Brain pericyte (primary cell): Measurements from ENCODE around the gene CHCHD4.
"Not testable (repeated sequence)": the region's sequence is repeated elsewhere in the genome, so short reads cannot be mapped to it uniquely, and the experiment has no call there.

Source experiments
- DNase-seq: peaks from one replicate; pipeline ENCODE4 v3.0.0-alpha.2; 2012; ENCODE audit warnings: low read depth, low spot score

CHCHD4 gene

GRCh38 chr3:14120111-14120920 is 4.4 kb downstream of the CHCHD4 start:
- no peak for DNase-seq

GRCh38 chr3:14119651-14120050 is 5.0 kb downstream of the CHCHD4 start:
- DNase-seq = no peak

- DNase-seq = peak; percentile 26
Observed at GRCh38 chr3:14118400-14119381, 6.0 kb downstream of the CHCHD4 start.

- DNase-seq = no peak
Observed at GRCh38 chr3:14117468-14118399, 6.9 kb downstream of the CHCHD4 start.

DNA sequence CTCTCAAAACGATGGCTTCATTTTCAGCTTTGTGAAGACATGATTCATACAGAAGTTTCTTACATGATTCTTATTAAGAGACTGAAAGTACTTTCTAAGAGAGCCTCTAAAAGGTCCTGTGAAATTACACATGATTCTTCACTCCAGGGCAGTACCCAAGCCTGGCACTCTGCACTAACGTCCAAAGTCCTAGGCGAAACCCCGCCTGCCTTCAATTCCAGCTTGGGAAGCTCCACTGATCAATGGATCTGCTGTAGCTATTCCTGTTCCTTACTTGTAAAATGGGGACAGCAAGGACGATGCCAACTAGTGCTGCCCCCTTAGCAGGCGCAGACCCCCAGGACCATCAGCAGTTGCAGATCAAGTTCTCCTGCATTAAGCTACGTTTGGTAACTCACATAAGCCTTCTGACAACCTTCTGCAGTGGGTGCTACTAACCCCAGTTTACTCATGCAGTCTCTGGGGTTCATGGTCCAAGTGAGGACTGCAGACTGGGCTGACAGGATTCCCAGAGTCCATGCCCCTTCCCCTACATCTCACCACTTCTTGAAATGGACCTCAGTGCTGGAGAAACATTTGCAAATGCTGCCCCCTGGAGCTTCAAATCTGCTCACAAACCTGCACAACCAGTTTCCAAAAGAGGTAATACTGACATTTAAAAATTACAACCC is 10.6 kb downstream of the CHCHD4 start:
- no peak for DNase-seq

- DNase-seq = no peak
Observed at GRCh38 chr3:14110699-14111098, 14.0 kb downstream of the CHCHD4 start.

GRCh38 chr3:14109821-14110220 is 14.8 kb downstream of the CHCHD4 start:
- not testable (repeated sequence) for DNase-seq

GRCh38 chr3:14097616-14098391 is 26.9 kb downstream of the CHCHD4 start:
- no peak for DNase-seq

DNA sequence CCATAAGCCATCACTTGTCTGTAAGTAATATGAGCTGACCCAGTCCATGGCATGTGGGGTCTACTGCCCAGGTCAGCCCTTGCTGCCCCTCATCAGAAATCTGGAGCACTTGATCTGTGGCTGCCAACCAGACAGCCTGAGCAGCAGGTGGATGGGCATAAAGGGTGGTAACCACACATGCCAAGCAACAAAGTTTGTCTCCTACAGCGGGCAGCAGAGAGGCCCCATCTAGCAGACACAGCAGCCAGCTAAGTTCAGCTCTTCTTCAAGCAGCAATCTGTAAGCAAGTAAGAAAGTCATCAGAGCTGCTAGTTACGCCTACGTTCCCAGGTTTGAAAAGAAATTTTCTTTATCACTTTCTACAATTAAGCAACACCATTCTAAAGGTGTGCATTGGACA is 27.9 kb downstream of the CHCHD4 start:
- no peak for DNase-seq

DNA sequence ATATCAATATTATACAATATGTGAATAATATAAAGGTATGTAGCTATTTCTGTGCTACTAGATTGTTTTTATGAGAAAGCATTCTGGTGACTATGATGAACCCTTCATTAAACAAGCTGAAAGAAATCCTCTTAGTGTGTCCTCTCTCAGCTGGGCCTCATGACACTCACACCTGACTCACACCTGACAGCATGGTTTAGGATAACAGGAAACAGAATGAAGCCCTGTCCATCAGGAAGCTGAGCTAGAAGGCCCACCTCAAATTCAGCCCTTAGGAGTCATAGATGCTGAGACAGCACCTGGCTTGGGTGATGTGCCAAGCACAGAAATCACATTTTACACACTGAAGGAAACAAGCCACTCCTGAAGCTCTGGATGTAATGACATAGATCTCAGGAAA is 30.8 kb downstream of the CHCHD4 start:
- no peak for DNase-seq

DNA sequence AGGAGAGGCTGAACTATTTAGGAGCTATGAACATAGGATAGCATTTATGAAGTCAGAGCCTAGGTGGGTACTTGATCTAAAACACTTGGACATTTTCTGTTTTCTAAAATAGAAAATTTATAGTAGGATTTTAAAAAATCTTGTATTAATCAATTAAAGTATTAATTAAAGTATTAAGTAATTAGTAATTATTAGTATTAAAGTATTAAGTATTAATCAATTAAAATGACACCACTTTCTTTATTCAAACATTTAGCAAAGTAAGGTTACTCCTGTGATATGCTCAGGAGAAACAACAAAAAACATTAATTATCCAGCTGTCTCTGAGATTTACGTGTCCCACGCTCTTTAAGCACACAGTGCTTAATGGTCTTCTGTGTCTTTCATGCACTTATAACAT is 32.2 kb downstream of the CHCHD4 start:
- no peak for DNase-seq

DNA sequence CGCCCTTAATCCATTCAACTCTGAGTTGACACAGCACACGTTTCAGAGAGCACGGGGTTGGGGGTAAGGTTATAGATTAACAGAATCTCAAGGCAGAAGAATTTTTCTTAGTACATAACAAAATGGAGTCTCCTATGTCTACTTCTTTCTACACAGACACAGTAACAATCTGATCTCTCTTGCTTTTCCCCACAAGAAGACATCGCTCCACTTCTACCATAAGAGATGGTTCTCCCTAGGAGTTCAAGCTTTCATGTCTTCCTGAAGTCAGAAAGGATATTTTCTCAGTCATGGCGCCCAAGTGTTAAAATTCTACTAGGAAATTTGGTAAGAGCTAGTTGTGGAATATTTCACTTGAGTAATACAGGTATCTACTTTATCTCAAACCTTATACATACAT is 32.7 kb downstream of the CHCHD4 start:
- DNase-seq = not testable (repeated sequence)

DNA sequence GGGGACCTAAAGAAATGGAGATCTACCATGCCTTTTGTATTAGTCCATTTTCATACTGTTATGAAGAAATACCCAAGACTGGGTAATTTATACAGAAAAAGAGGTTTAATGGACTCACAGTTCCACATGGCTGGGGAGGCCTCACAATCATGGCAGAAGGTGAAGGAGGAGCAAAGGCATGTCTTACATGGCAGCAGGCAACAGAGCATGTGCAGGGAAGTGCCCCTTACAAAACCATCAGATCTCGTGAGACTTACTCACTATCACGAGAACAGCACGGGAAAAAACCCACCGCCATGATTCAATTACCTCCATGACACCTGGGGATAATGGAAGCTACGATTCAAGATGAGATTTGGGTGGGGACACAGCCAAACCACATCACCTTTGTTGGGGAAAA is 37.2 kb downstream of the CHCHD4 start:
- not testable (repeated sequence) for DNase-seq

DNA sequence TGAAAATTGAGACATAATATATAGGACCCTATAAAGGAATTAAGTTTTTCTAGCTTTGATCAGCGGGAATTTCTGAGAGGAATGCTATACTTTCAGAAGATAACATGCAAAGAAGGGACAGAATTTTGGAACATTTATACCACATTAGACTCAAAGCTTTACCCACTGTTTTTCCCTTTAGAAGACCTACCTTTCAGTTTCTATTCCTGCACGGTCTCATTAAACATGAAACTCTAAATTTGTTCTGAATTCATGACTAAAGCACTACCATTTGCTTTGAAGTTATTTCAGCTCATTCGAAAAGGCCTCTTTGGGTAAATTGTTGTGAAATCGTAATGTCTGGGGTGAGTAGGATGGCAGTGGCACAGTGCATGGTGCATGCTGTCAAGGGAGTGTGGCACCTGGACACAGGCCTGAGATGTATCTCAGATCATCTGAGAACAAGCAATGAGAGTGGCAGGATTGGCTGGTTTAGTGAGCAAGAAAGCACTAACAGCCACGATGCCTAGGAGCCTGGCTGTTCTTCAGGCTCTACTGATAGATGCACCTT is 42.5 kb downstream of the CHCHD4 start:
- DNase-seq = no peak

DNA sequence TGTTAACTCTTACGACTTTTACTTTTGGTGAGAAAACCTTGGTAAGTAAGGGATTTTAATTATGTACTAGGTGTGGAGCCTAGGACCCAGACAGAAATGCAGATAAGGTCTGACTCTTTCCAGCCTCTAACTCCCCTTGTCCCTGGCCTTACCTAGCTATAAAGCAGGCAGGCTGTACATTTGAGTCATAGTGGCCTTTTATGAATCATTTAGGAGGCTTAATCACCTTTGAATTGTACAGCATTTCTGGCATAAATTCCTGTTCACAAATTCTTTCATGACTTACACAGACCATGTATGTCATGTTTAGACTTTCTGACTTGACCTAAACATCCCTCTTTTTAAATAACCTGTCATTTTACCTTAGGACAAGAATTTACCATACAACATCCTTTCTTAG is 47.4 kb downstream of the CHCHD4 start:
- DNase-seq = no peak

DNA sequence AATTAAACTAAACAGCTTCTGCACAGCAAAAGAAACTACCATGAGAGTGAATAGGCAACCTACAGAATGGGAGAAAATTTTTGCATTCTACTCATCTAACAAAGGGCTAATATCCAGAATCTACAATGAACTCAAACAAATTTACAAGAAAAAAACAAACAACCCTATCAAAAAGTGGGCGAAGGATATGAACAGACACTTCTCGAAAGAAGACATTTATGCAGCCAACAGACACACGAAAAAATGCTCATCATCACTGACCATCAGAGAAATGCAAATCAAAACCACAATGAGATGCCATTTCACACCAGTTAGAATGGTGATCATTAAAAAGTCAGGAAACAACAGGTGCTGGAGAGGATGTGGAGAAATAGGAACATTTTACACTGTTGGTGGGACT is 49.4 kb downstream of the CHCHD4 start:
- not testable (repeated sequence) for DNase-seq

DNA sequence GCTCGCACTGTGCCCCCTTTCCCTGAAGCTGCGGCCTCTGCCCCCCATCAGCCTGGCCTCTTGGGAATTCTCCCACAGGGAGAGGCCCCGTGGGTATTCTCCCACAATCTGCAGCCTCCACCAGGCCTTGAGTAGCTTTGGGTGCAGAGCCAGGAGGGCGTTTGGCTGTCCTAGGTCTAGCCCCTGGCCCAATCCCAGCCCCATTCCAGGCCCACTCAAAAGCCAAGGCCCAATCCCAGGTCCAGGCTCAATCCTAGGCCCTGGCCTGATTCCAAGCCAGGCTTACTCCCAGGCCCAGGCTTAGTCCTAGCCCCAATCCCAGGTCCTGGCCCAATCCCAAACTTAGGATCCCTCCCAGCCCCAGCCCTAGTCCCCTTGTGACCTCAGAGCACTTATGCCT is 59.8 kb downstream of the CHCHD4 start:
- DNase-seq = no peak

DNA sequence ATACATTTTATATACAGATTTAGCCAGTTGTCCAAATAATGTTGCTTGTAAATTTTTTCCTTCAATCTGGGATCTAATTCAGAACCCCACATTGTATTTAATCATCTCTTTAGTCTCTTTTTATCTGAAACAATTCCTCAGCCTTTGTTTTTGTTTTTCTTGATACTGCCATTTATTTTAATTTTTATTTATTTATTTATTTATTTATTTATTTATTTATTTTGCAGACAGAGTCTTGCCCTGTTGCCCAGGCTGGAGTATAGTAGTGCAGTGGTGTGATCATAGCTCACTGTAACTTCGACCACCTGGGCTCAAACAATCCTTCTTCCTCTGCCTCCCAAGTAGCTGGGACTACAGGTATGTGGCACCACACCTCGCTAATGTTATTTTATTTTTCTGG is 61.5 kb downstream of the CHCHD4 start:
- no peak for DNase-seq
